ENCODE results near the gene COL4A1. TPM values are rescaled to one million over a fixed set of nuclear protein-coding genes. Genes with fewer than 3 reads are reported as not detected.
"Not testable (repeated sequence)": the region's sequence is repeated elsewhere in the genome, so short reads cannot be mapped to it uniquely, and the experiment has no call there.

Gene COL4A1
- total RNA-seq, 2 experiments from 2014 or later = 0.08 to 0.16 TPM

- Histone ChIP-seq H3K4me3 (ENCODE audit: low read length) (no peak overlapping the region), H3K4me1 (ENCODE audit: insufficient read depth, low read length) (peaks cover 3% of the 10 kb centered on the region), H3K9me3 (ENCODE audit: control insufficient read depth in 1 of 2, insufficient read depth in 1 of 2, low read length in 2 of 2) (peaks cover 0 to 8% of the 10 kb centered on the region in 2 experiments), H3K27me3 (ENCODE audit: control insufficient read depth in 1 of 2, insufficient read depth in 2 of 2, low read length in 2 of 2) (peaks cover 16 to 23% of the 10 kb centered on the region in 2 experiments), H3K36me3 (ENCODE audit: insufficient read depth, low read length) (no peaks in the 10 kb centered on the region), H3K27ac (ENCODE audit: low read depth in 1 of 2, low read length in 2 of 2) (no peak overlapping the region)
- ChIA-PET POLR2A (no interaction called here), CTCF (no interaction called here)
- no peak overlapping the region for H3K4me3 Mint-ChIP-seq
- no peak for ATAC-seq (ENCODE audit: poor library complexity)
- no peak for DNase-seq
- no peaks in the 10 kb centered on the region for H3K36me3 Mint-ChIP-seq (ENCODE audit: low read depth)
- H3K9me3 Mint-ChIP-seq = no peaks in the 10 kb centered on the region
- H3K27me3 Mint-ChIP-seq = peaks cover 33% of the 10 kb centered on the region
- no peak for TF ChIP-seq CTCF (IDR thresholded peaks at IDR 0.05)
- no peak overlapping the region for H3K27ac Mint-ChIP-seq
- no peaks in the 10 kb centered on the region for H3K4me1 Mint-ChIP-seq (ENCODE audit: low read depth)
- intact Hi-C loops (cut with DNase I, micrococcal nuclease) = loop anchor here (10.0 kb wide), 2 partner anchors 970 to 1790 kb away; no protein-coding TSS in a partner anchor
Observed at GRCh38 chr13:110114316-110114715, 192.6 kb downstream of the COL4A1 start.

- intact Hi-C loops (cut with DNase I, micrococcal nuclease) = loop anchor here (10.0 kb wide), 2 partner anchors 969 to 1789 kb away; no protein-coding TSS in a partner anchor
- Histone ChIP-seq H3K27me3 (ENCODE audit: control insufficient read depth in 1 of 2, insufficient read depth in 2 of 2, low read length in 2 of 2) (peaks cover 16 to 20% of the 10 kb centered on the region in 2 experiments), H3K4me3 (ENCODE audit: low read length) (no peak overlapping the region), H3K36me3 (ENCODE audit: insufficient read depth, low read length) (no peaks in the 10 kb centered on the region), H3K9me3 (ENCODE audit: control insufficient read depth in 1 of 2, insufficient read depth in 1 of 2, low read length in 2 of 2) (peaks cover 0 to 8% of the 10 kb centered on the region in 2 experiments), H3K4me1 (ENCODE audit: insufficient read depth, low read length) (peaks cover 3% of the 10 kb centered on the region), H3K27ac (ENCODE audit: low read depth in 1 of 2, low read length in 2 of 2) (no peak overlapping the region)
- Mint-ChIP-seq H3K4me1 (ENCODE audit: low read depth) (no peaks in the 10 kb centered on the region), H3K4me3 (no peak overlapping the region), H3K9me3 (no peaks in the 10 kb centered on the region), H3K36me3 (ENCODE audit: low read depth) (no peaks in the 10 kb centered on the region), H3K27ac (no peak overlapping the region), H3K27me3 (peaks cover 33% of the 10 kb centered on the region)
- TF ChIP-seq CTCF (IDR thresholded peaks at IDR 0.05) = no peak
- CTCF ChIA-PET = no interaction called here
- DNase-seq (no peak), ATAC-seq (ENCODE audit: poor library complexity) (no peak)
- POLR2A ChIA-PET = no interaction called here
Observed at GRCh38 chr13:110113284-110113764, 193.6 kb downstream of the COL4A1 start.

- H3K4me3 ChIP-seq (ENCODE audit: low read length); H3K9me3 Mint-ChIP-seq; ATAC-seq (ENCODE audit: poor library complexity); H3K4me1 Mint-ChIP-seq (ENCODE audit: low read depth); H3K36me3 Mint-ChIP-seq (ENCODE audit: low read depth); H3K27ac Mint-ChIP-seq; H3K4me3 Mint-ChIP-seq; H3K36me3 ChIP-seq (ENCODE audit: insufficient read depth, low read length); H3K27ac ChIP-seq (ENCODE audit: low read depth in 1 of 2, low read length in 2 of 2); CTCF ChIA-PET; POLR2A ChIA-PET; H3K4me1 ChIP-seq (ENCODE audit: insufficient read depth, low read length): not testable (repeated sequence)
- peaks cover 27% of the 10 kb centered on the region for H3K27me3 Mint-ChIP-seq
- Histone ChIP-seq H3K27me3 (ENCODE audit: control insufficient read depth in 1 of 2, insufficient read depth in 2 of 2, low read length in 2 of 2) (peaks cover 6 to 16% of the 10 kb centered on the region in 2 experiments), H3K9me3 (ENCODE audit: control insufficient read depth in 1 of 2, insufficient read depth in 1 of 2, low read length in 2 of 2) (peaks cover 0 to 16% of the 10 kb centered on the region in 2 experiments)
- DNase-seq = peak in 1 of 14 experiments; percentile 11
- intact Hi-C loops (cut with DNase I, micrococcal nuclease) = loop anchor here (10.0 kb wide), 2 partner anchors 968 to 1788 kb away; no protein-coding TSS in a partner anchor
Observed at GRCh38 chr13:110112379-110112778, 194.6 kb downstream of the COL4A1 start.

GRCh38 chr13:110110783-110111182 lies 196.2 kb downstream of the COL4A1 start:
- Mint-ChIP-seq H3K4me3 (no peak overlapping the region), H3K9me3 (no peaks in the 10 kb centered on the region), H3K36me3 (ENCODE audit: low read depth) (no peaks in the 10 kb centered on the region), H3K27me3 (peaks cover 16% of the 10 kb centered on the region), H3K27ac (no peak overlapping the region), H3K4me1 (ENCODE audit: low read depth) (no peaks in the 10 kb centered on the region)
- Histone ChIP-seq H3K27ac (ENCODE audit: low read depth in 1 of 2, low read length in 2 of 2) (no peak overlapping the region), H3K9me3 (ENCODE audit: control insufficient read depth in 1 of 2, insufficient read depth in 1 of 2, low read length in 2 of 2) (peaks cover 0 to 9% of the 10 kb centered on the region in 2 experiments), H3K27me3 (ENCODE audit: control insufficient read depth in 1 of 2, insufficient read depth in 2 of 2, low read length in 2 of 2) (peaks cover 0 to 8% of the 10 kb centered on the region in 2 experiments), H3K4me1 (ENCODE audit: insufficient read depth, low read length) (no peaks in the 10 kb centered on the region), H3K4me3 (ENCODE audit: low read length) (no peak overlapping the region), H3K36me3 (ENCODE audit: insufficient read depth, low read length) (no peaks in the 10 kb centered on the region)
- TF ChIP-seq CTCF (IDR thresholded peaks at IDR 0.05) = no peak
- intact Hi-C loops (cut with DNase I, micrococcal nuclease) = loop anchor here (10.0 kb wide), 2 partner anchors 966 to 1786 kb away; no protein-coding TSS in a partner anchor
- ATAC-seq (ENCODE audit: poor library complexity) (no peak), DNase-seq (no peak)
- CTCF ChIA-PET = no interaction called here
- POLR2A ChIA-PET = no interaction called here

Measured in CD4-positive, alpha-beta T cell (primary cell).